ACC112 (cell line): ENCODE measurements around the gene TAL1.
"Not testable (repeated sequence)": the region's sequence is repeated elsewhere in the genome, so short reads cannot be mapped to it uniquely, and the experiment has no call there.

ENCODE experiments used
- H2AFZ ChIP-seq: fragments of 200-600 bp; sonication (generic); one replicate; pipeline ENCODE4 v1.6.0; 2017; ENCODE audit warnings: antibody characterized with exemption, low read length; ENCODE audit not compliant: unreplicated experiment
- H3K27ac ChIP-seq: fragments of 200-600 bp; sonication (generic); 2 replicates; pipeline ENCODE4 v1.5.1; 2014; ENCODE audit warnings: low read depth, mild to moderate bottlenecking, antibody characterized with exemption, low read length, moderate library complexity
- H3K27me3 ChIP-seq: fragments of 200-600 bp; sonication (generic); 2 replicates; pipeline ENCODE4 v1.6.1; 2014; ENCODE audit warnings: mild to moderate bottlenecking, antibody characterized with exemption, low read length, moderate library complexity, mixed read lengths; ENCODE audit not compliant: insufficient read depth
- H3K36me3 ChIP-seq: fragments of 200-600 bp; sonication (generic); 2 replicates; pipeline ENCODE4 v1.6.1; 2016; ENCODE audit warnings: mild to moderate bottlenecking, antibody characterized with exemption, low read length, moderate library complexity, mixed read lengths; ENCODE audit not compliant: insufficient read depth
- H3K4me1 ChIP-seq: fragments of 200-600 bp; sonication (generic); one replicate; pipeline ENCODE4 v1.6.1; 2016; ENCODE audit warnings: low read length, mixed read lengths; ENCODE audit not compliant: insufficient read depth, unreplicated experiment, control insufficient read depth
- H3K4me3 ChIP-seq: fragments of 200-600 bp; sonication (generic); 2 replicates; pipeline ENCODE4 v1.5.1; 2014; ENCODE audit warnings: mild to moderate bottlenecking, low read depth, low read length
- H3K79me2 ChIP-seq: fragments of 200-600 bp; sonication (generic); one replicate; pipeline ENCODE4 v1.6.0; 2016; ENCODE audit warnings: low read length; ENCODE audit not compliant: control insufficient read depth, unreplicated experiment, insufficient read depth

TAL1 gene

GRCh38 chr1:47209725-47210325, 22.2 kb downstream of the TAL1 start:
- Histone ChIP-seq H3K36me3 (no peaks in the 10 kb centered on the region), H3K4me1 (peaks cover 14% of the 10 kb centered on the region), H3K4me3 (no peak overlapping the region), H3K79me2 (no peaks in the 10 kb centered on the region), H3K27me3 (peaks cover 4% of the 10 kb centered on the region; the same call in 1 of the 2 replicates), H2AFZ (no peak overlapping the region), H3K27ac (no peak overlapping the region)

- H3K79me2 ChIP-seq, result no peaks in the 10 kb centered on the region
- H3K4me1 ChIP-seq, result peaks cover 14% of the 10 kb centered on the region
- H2AFZ ChIP-seq, result no peak overlapping the region
- peaks cover 9% of the 10 kb centered on the region for H3K27me3 ChIP-seq
- H3K27ac ChIP-seq, result no peak overlapping the region
- H3K36me3 ChIP-seq, result no peaks in the 10 kb centered on the region
- H3K4me3 ChIP-seq, result no peak overlapping the region
These were observed 22.9 kb downstream of the TAL1 start for GRCh38 chr1:47209091-47209490.

GRCh38 chr1:47208374-47208850, 23.6 kb downstream of the TAL1 start:
- no peaks in the 10 kb centered on the region for H3K79me2 ChIP-seq
- peaks cover 16% of the 10 kb centered on the region for H3K27me3 ChIP-seq
- H3K4me1 ChIP-seq, result peaks cover 14% of the 10 kb centered on the region
- H3K36me3 ChIP-seq, result no peaks in the 10 kb centered on the region
- no peak overlapping the region for H3K4me3 ChIP-seq
- no peak overlapping the region for H2AFZ ChIP-seq
- H3K27ac ChIP-seq, result no peak overlapping the region

- no peak overlapping the region for H2AFZ ChIP-seq
These were observed 24.1 kb downstream of the TAL1 start for GRCh38 chr1:47207803-47208373.

GRCh38 chr1:47205918-47206317, 26.1 kb downstream of the TAL1 start:
- Histone ChIP-seq H3K4me1 (peaks cover 14% of the 10 kb centered on the region), H2AFZ (no peak overlapping the region), H3K36me3 (no peaks in the 10 kb centered on the region), H3K27me3 (peaks cover 27% of the 10 kb centered on the region), H3K27ac (no peak overlapping the region), H3K79me2 (no peaks in the 10 kb centered on the region), H3K4me3 (no peak overlapping the region)

More at GRCh38 chr1:47207803-47208373, 24.1 kb downstream of the TAL1 start:
- Histone ChIP-seq H3K27me3 (peaks cover 20% of the 10 kb centered on the region), H3K4me3 (no peak overlapping the region), H3K79me2 (no peaks in the 10 kb centered on the region), H3K27ac (no peak overlapping the region), H3K36me3 (no peaks in the 10 kb centered on the region), H3K4me1 (peaks cover 14% of the 10 kb centered on the region)

- not testable (repeated sequence) for H3K4me3 ChIP-seq, H3K36me3 ChIP-seq, H2AFZ ChIP-seq, H3K27ac ChIP-seq, H3K79me2 ChIP-seq
- peaks cover 11% of the 10 kb centered on the region for H3K4me1 ChIP-seq
- peaks cover 45% of the 10 kb centered on the region for H3K27me3 ChIP-seq
These were observed 28.5 kb downstream of the TAL1 start for GRCh38 chr1:47203504-47203903.

GRCh38 chr1:47201179-47201578, 30.8 kb downstream of the TAL1 start:
- no peaks in the 10 kb centered on the region for H3K4me1 ChIP-seq
- no peak overlapping the region for H2AFZ ChIP-seq
- H3K79me2 ChIP-seq, result no peaks in the 10 kb centered on the region
- no peaks in the 10 kb centered on the region for H3K36me3 ChIP-seq
- H3K4me3 ChIP-seq, result no peak overlapping the region
- no peak overlapping the region for H3K27ac ChIP-seq
- peaks cover 55% of the 10 kb centered on the region for H3K27me3 ChIP-seq

GRCh38 chr1:47198214-47198613, 33.8 kb downstream of the TAL1 start:
- Histone ChIP-seq H3K27me3 (peaks cover 48% of the 10 kb centered on the region), H3K4me3 (no peak overlapping the region), H3K27ac (no peak overlapping the region), H3K79me2 (no peaks in the 10 kb centered on the region), H2AFZ (no peak overlapping the region), H3K36me3 (no peaks in the 10 kb centered on the region), H3K4me1 (no peaks in the 10 kb centered on the region)

GRCh38 chr1:47196622-47197021, 35.4 kb downstream of the TAL1 start:
- H3K4me1 ChIP-seq, result no peaks in the 10 kb centered on the region
- no peaks in the 10 kb centered on the region for H3K36me3 ChIP-seq
- no peak overlapping the region for H2AFZ ChIP-seq
- no peaks in the 10 kb centered on the region for H3K79me2 ChIP-seq
- no peak overlapping the region for H3K27ac ChIP-seq
- peaks cover 45% of the 10 kb centered on the region for H3K27me3 ChIP-seq
- H3K4me3 ChIP-seq, result no peak overlapping the region

GRCh38 chr1:47195981-47196380, 36.0 kb downstream of the TAL1 start:
- H3K27me3 ChIP-seq, result peaks cover 38% of the 10 kb centered on the region
- H3K27ac ChIP-seq, H3K4me1 ChIP-seq, H3K36me3 ChIP-seq, H3K79me2 ChIP-seq, H3K4me3 ChIP-seq, H2AFZ ChIP-seq: not testable (repeated sequence)

- Histone ChIP-seq H3K27me3 (peaks cover 27% of the 10 kb centered on the region), H3K79me2 (no peaks in the 10 kb centered on the region), H2AFZ (no peak overlapping the region), H3K4me3 (no peak overlapping the region), H3K4me1 (peaks cover 15% of the 10 kb centered on the region), H3K36me3 (no peaks in the 10 kb centered on the region), H3K27ac (no peak overlapping the region)
These were observed 37.7 kb downstream of the TAL1 start for GRCh38 chr1:47194311-47194710.
